Suprapubic skin (tissue), 4 donors: Measurements from ENCODE around the gene ARHGAP20. TPM values are rescaled to one million over a fixed set of nuclear protein-coding genes. Genes with fewer than 3 reads are reported as not detected.

Experiments used
- DNase-seq, 2 donors: peaks; one replicate each; pipeline ENCODE4 v3.0.0-alpha.2; 2019; ENCODE audit warnings: low spot score in 2 of 2
- H3K27ac ChIP-seq: fragments of 200-600 bp; sonication (generic); one replicate; pipeline ENCODE4 v1.5.1; 2019
- H3K27me3 ChIP-seq: fragments of 200-600 bp; sonication (generic); one replicate; pipeline ENCODE4 v1.5.1; 2019
- H3K36me3 ChIP-seq: fragments of 200-600 bp; sonication (generic); one replicate; pipeline ENCODE4 v1.5.1; 2019
- H3K4me1 ChIP-seq: fragments of 200-600 bp; sonication (generic); one replicate; pipeline ENCODE4 v1.5.1; 2019
- H3K4me3 ChIP-seq: fragments of 200-600 bp; sonication (generic); one replicate; pipeline ENCODE4 v1.5.1; 2019; ENCODE audit warnings: mild to moderate bottlenecking
- H3K9me3 ChIP-seq: fragments of 200-600 bp; sonication (generic); one replicate; pipeline ENCODE4 v1.5.1; 2019
- CTCF ChIP-seq, 2 donors: fragments of 200-600 bp in 1 of 2; fragments of 450-650 bp in 1 of 2; sonication (generic) in 1 of 2; IDR thresholded peaks; one replicate each; pipeline ENCODE4 v1.5.1; 2016 to 2019; ENCODE audit warnings: antibody characterized with exemption in 2 of 2, mild to moderate bottlenecking in 1 of 2, moderate library complexity in 1 of 2
- EP300 ChIP-seq: sonication (generic); formaldehyde crosslinking; IDR thresholded peaks from one replicate; pipeline ENCODE4 v1.6.1; 2017; ENCODE audit warnings: antibody characterized with exemption
- POLR2A ChIP-seq, 2 donors: fragments of 450-650 bp; IDR thresholded peaks; one replicate each; pipeline ENCODE4 v1.6.1; 2017; ENCODE audit warnings: antibody characterized with exemption in 2 of 2, mild to moderate bottlenecking in 2 of 2, moderate library complexity in 2 of 2
- POLR2AphosphoS5 ChIP-seq, 3 donors: sonication (generic); formaldehyde crosslinking; IDR thresholded peaks; one replicate each; pipeline ENCODE4 v1.6.1; 2017; ENCODE audit warnings: antibody characterized with exemption in 3 of 3
- WGBS: methylation state at CpG from one replicate; pipeline ENCODE4 v1.1.5; 2018; 5-methylcytosine and 5-hydroxymethylcytosine counted together
- total RNA-seq, 4 donors: library from RNA; depleted of rRNA; stranded (reverse); fragments of >200 nt; gene quantifications; one replicate each; pipeline ENCODE4 v1.1.0, GENCODE V29; 2016

ARHGAP20 gene
- total RNA-seq, 4 donors from 2014 or later: 1.2 to 2.1 (median 1.7) TPM

GRCh38 chr11:110565357-110566336 is 146.6 kb downstream of the ARHGAP20 start:
- WGBS: 61% methylated on average over 16 of the region's 16 CpGs

GRCh38 chr11:110564676-110565356 is 147.4 kb downstream of the ARHGAP20 start:
- Histone ChIP-seq H3K27me3 (no peaks in the 10 kb centered on the region), H3K4me3 (no peak overlapping the region), H3K4me1 (peaks cover 4% of the 10 kb centered on the region), H3K27ac (no peak overlapping the region), H3K9me3 (no peaks in the 10 kb centered on the region), H3K36me3 (no peaks in the 10 kb centered on the region)
- no peak for DNase-seq
- WGBS: 92% methylated on average over 8 of the region's 8 CpGs
- TF ChIP-seq EP300: no peak
- TF ChIP-seq POLR2A (IDR thresholded peaks at IDR 0.05): no peak
- no peak for TF ChIP-seq CTCF (IDR thresholded peaks at IDR 0.05)
- no peak for TF ChIP-seq POLR2AphosphoS5 (IDR thresholded peaks at IDR 0.05)

More at GRCh38 chr11:110565357-110566336, 146.6 kb downstream of the ARHGAP20 start:
- Histone ChIP-seq H3K36me3 (no peaks in the 10 kb centered on the region), H3K27ac (no peak overlapping the region), H3K4me1 (peaks cover 4% of the 10 kb centered on the region), H3K4me3 (no peak overlapping the region), H3K9me3 (no peaks in the 10 kb centered on the region), H3K27me3 (no peaks in the 10 kb centered on the region)
- no peak for TF ChIP-seq POLR2A (IDR thresholded peaks at IDR 0.05)
- TF ChIP-seq EP300: no peak
- no peak for TF ChIP-seq CTCF (IDR thresholded peaks at IDR 0.05)
- TF ChIP-seq POLR2AphosphoS5 (IDR thresholded peaks at IDR 0.05): no peak
- no peak for DNase-seq

- Histone ChIP-seq H3K4me1 (no peaks in the 10 kb centered on the region), H3K9me3 (peaks cover 7% of the 10 kb centered on the region), H3K36me3 (no peaks in the 10 kb centered on the region), H3K4me3 (no peak overlapping the region), H3K27ac (no peak overlapping the region), H3K27me3 (no peaks in the 10 kb centered on the region)
- whole genome bisulfite sequencing: 100% methylated on average over 1 of the region's 1 CpG
- no peak for TF ChIP-seq EP300
- TF ChIP-seq POLR2AphosphoS5 (IDR thresholded peaks at IDR 0.05): no peak
- TF ChIP-seq CTCF (IDR thresholded peaks at IDR 0.05): no peak
- TF ChIP-seq POLR2A (IDR thresholded peaks at IDR 0.05): no peak
- no peak for DNase-seq
These were observed 167.5 kb downstream of the ARHGAP20 start for GRCh38 chr11:110544779-110545178.

GRCh38 chr11:110538154-110538553 is 174.1 kb downstream of the ARHGAP20 start:
- H3K36me3 ChIP-seq: no peaks in the 10 kb centered on the region
- TF ChIP-seq POLR2AphosphoS5 (IDR thresholded peaks at IDR 0.05) (no peak), EP300 (no peak), POLR2A (IDR thresholded peaks at IDR 0.05) (no peak), CTCF (IDR thresholded peaks at IDR 0.05) (no peak)
- DNase-seq: no peak

More at GRCh38 chr11:110538154-110538553, 174.1 kb downstream of the ARHGAP20 start:
- Histone ChIP-seq H3K27ac (no peak overlapping the region), H3K27me3 (no peaks in the 10 kb centered on the region), H3K4me1 (no peaks in the 10 kb centered on the region), H3K4me3 (no peak overlapping the region), H3K9me3 (no peaks in the 10 kb centered on the region)
